ENCODE measurements around the gene GYS1. TPM values are rescaled to one million over a fixed set of nuclear protein-coding genes. Genes with fewer than 3 reads are reported as not detected.

Gene GYS1
- total RNA-seq, 2 donors from 2014 or later = 50.8 to 99.9 TPM

Other genes with a start within 250 kb of the GYS1 start
- not detected for gene IZUMO1, start 246.4 kb downstream of the GYS1 start, total RNA-seq
- gene FUT1, start 240.7 kb downstream of the GYS1 start, total RNA-seq = under 1 TPM; 0.30 to 0.40 TPM
- gene FGF21, start 237.8 kb downstream of the GYS1 start, total RNA-seq = not detected
- gene BCAT2, start 182.3 kb downstream of the GYS1 start, total RNA-seq = 10 to 100 TPM; 39.7 to 54.3 TPM
- 1 to 10 TPM in 1 of 2 donors, not detected in 1; 1.6 TPM for gene HSD17B14, start 156.8 kb downstream of the GYS1 start, total RNA-seq
- 10 to 100 TPM in 1 of 2 donors, 1 to 10 TPM in 1; 6.5 to 17.6 TPM for gene PLEKHA4, start 124.7 kb downstream of the GYS1 start, total RNA-seq
- 100 to 1,000 TPM in 1 of 2 donors, 10 to 100 TPM in 1; 75.1 to 129 TPM for gene PPP1R15A, start 120.9 kb downstream of the GYS1 start, total RNA-seq
- not detected for gene TULP2, start 94.6 kb downstream of the GYS1 start, total RNA-seq
- gene NUCB1, start 93.0 kb downstream of the GYS1 start, total RNA-seq = 100 to 1,000 TPM; 158 to 184 TPM
- 1 to 10 TPM; 1.2 to 3.8 TPM for gene DHDH, start 59.6 kb downstream of the GYS1 start, total RNA-seq
- 100 to 1,000 TPM; 286 to 464 TPM for gene BAX, start 38.4 kb downstream of the GYS1 start, total RNA-seq
- gene FTL, start 28.0 kb downstream of the GYS1 start, total RNA-seq = 1,000 to 10,000 TPM; 1,320 to 1,710 TPM
- 100 to 1,000 TPM; 100 to 166 TPM for gene RUVBL2, start 578 bp upstream of the GYS1 start, total RNA-seq
- gene LHB, start 23.8 kb upstream of the GYS1 start, total RNA-seq = not detected
- not detected for gene CGB3, start 31.0 kb upstream of the GYS1 start, total RNA-seq
- not detected for gene CGB2, start 38.6 kb upstream of the GYS1 start, total RNA-seq
- gene CGB1, start 43.6 kb upstream of the GYS1 start, total RNA-seq = not detected
- gene CGB5, start 50.5 kb upstream of the GYS1 start, total RNA-seq = not detected
- not detected for gene CGB8, start 55.8 kb upstream of the GYS1 start, total RNA-seq
- gene CGB7, start 64.4 kb upstream of the GYS1 start, total RNA-seq = under 1 TPM in 1 of 2 donors, not detected in 1; 0.32 TPM
- not detected for gene NTF4, start 71.5 kb upstream of the GYS1 start, total RNA-seq
- not detected for gene KCNA7, start 79.4 kb upstream of the GYS1 start, total RNA-seq
- gene SNRNP70, start 92.1 kb upstream of the GYS1 start, total RNA-seq = 100 to 1,000 TPM; 114 to 204 TPM
- gene LIN7B, start 121.1 kb upstream of the GYS1 start, total RNA-seq = 1 to 10 TPM; 4.1 to 4.7 TPM
- 1 to 10 TPM in 1 of 2 donors, under 1 TPM in 1; 0.50 to 1.3 TPM for gene C19orf73, start 125.8 kb upstream of the GYS1 start, total RNA-seq
- 1 to 10 TPM; 3.6 to 3.9 TPM for gene PPFIA3, start 126.2 kb upstream of the GYS1 start, total RNA-seq
- not detected for gene HRC, start 162.1 kb upstream of the GYS1 start, total RNA-seq
- under 1 TPM in 1 of 2 donors, not detected in 1; 0.52 TPM for gene TRPM4, start 164.5 kb upstream of the GYS1 start, total RNA-seq